Testis (tissue), 2 donors: ENCODE measurements around the gene LOC101059915.
"Not testable (repeated sequence)": the region's sequence is repeated elsewhere in the genome, so short reads cannot be mapped to it uniquely, and the experiment has no call there.

ENCODE experiments used
- DNase-seq: peaks from one replicate; pipeline ENCODE4 v3.0.0-alpha.2; 2019
- H3K27ac ChIP-seq, 2 donors: fragments of 200-600 bp; sonication (generic); one replicate each; pipeline ENCODE4 v1.5.1; 2019
- H3K27me3 ChIP-seq: fragments of 200-600 bp; sonication (generic); one replicate; pipeline ENCODE4 v1.5.1; 2019
- H3K36me3 ChIP-seq: fragments of 200-600 bp; sonication (generic); one replicate; pipeline ENCODE4 v1.5.1; 2017; ENCODE audit warnings: low read depth; ENCODE audit errors: missing control alignments
- H3K4me1 ChIP-seq: fragments of 200-600 bp; sonication (generic); one replicate; pipeline ENCODE4 v1.5.1; 2019
- H3K4me3 ChIP-seq, 2 donors: fragments of 200-600 bp; sonication (generic); one replicate each; pipeline ENCODE4 v1.5.1; 2017 to 2019
- H3K9me3 ChIP-seq: fragments of 200-600 bp; sonication (generic); one replicate; pipeline ENCODE4 v1.5.1; 2017
- POLR2A ChIP-seq: fragments of 450-650 bp; IDR thresholded peaks from one replicate; pipeline ENCODE4 v1.6.1; 2017; ENCODE audit warnings: antibody characterized with exemption, mild to moderate bottlenecking, moderate library complexity
- WGBS, 2 donors: methylation state at CpG; one replicate each; pipeline ENCODE4 v1.1.5; 2018; 5-methylcytosine and 5-hydroxymethylcytosine counted together
- intact Hi-C: fragments of 100-400 bp; cut with DNase I; formaldehyde crosslinking; loops from one replicate; pipeline ENCODE4 v1.15.1; 2023; ENCODE audit warnings: low total_unique reads
- TF ChIP-seq, protein P1 (sequence below), 3 experiments: fragments of 450-650 bp in 2 of 3; fragments of 200-600 bp in 1 of 3; sonication (generic) in 1 of 3; IDR thresholded peaks; one replicate each; pipeline ENCODE4 v1.5.1; 2016 to 2019; ENCODE audit warnings: antibody characterized with exemption in 3 of 3, mild to moderate bottlenecking in 2 of 3, moderate library complexity in 1 of 3

Gene LOC101059915

GRCh38 chrX:71669492-71669891 is 2.1 kb downstream of the LOC101059915 start:
- Histone ChIP-seq H3K4me1 (no peaks in the 10 kb centered on the region), H3K9me3 (no peaks in the 10 kb centered on the region), H3K27me3 (no peaks in the 10 kb centered on the region), H3K36me3 (no peaks in the 10 kb centered on the region), H3K27ac (no peak overlapping the region), H3K4me3 (no peak overlapping the region)
- DNase-seq, result no peak
- intact Hi-C loops, result no loop called here
- TF ChIP-seq, protein P1, sequence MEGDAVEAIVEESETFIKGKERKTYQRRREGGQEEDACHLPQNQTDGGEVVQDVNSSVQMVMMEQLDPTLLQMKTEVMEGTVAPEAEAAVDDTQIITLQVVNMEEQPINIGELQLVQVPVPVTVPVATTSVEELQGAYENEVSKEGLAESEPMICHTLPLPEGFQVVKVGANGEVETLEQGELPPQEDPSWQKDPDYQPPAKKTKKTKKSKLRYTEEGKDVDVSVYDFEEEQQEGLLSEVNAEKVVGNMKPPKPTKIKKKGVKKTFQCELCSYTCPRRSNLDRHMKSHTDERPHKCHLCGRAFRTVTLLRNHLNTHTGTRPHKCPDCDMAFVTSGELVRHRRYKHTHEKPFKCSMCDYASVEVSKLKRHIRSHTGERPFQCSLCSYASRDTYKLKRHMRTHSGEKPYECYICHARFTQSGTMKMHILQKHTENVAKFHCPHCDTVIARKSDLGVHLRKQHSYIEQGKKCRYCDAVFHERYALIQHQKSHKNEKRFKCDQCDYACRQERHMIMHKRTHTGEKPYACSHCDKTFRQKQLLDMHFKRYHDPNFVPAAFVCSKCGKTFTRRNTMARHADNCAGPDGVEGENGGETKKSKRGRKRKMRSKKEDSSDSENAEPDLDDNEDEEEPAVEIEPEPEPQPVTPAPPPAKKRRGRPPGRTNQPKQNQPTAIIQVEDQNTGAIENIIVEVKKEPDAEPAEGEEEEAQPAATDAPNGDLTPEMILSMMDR (IDR thresholded peaks at IDR 0.05), result no peak
- no peak for TF ChIP-seq POLR2A
- WGBS, 2 donors, result 53 to 63% methylated on average over 6 to 8 of the region's 13 CpGs

- H3K9me3 ChIP-seq, H3K27me3 ChIP-seq, intact Hi-C loops, H3K4me1 ChIP-seq, H3K36me3 ChIP-seq, H3K4me3 ChIP-seq, H3K27ac ChIP-seq: not testable (repeated sequence)
- DNase-seq, result peak; percentile 18
- WGBS, 2 donors, result 54% methylated on average over 7 of the region's 10 CpGs; no CpG with 5 or more reads in 1 of the 2 donors
Measured at GRCh38 chrX:71669947-71670346, 2.6 kb downstream of the LOC101059915 start.

DNA sequence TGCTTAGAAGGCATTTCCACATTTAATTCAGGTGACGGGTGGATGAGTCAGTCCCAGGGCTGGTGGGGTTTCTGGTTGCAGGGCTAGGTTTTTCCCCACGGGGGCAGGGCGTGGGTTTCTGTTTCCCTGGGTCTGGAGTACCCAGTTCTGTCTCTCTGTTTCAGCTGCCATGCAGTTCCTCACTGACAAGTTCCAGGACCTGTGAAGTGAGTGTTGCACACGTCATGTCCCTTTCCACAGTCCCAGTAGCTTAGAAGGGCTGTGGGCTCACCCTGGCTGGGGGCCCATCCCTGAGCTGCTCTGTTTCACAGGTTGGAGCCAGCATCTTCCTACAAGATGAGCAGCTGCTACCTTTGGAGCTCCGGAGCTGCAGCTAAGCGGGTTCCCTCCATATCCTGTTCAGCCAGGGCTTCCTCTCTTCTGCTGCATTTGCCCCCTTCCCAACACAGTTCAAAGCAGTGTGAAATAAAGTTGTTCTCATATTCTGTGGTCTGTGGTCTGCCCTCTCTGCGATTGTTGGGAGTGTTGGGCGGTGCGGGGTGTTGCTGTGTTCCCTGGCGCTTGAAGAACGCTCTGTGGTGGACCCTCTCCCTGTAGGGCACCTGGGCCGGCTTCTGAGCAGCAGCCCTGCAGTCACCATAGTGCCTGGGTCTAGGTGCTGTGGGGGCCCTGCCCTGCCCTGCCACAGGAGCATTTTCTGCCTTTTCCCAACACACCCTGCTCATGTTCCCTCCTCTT is 3.9 kb downstream of the LOC101059915 start:
- no peak overlapping the region for H3K4me3 ChIP-seq
- no peaks in the 10 kb centered on the region for H3K4me1 ChIP-seq
- no peak for TF ChIP-seq POLR2A
- TF ChIP-seq, protein P1 (IDR thresholded peaks at IDR 0.05), result no peak
- H3K9me3 ChIP-seq, result no peaks in the 10 kb centered on the region
- intact Hi-C loops, result no loop called here
- no peak overlapping the region for H3K27ac ChIP-seq
- no peak for DNase-seq
- 81 to 100% methylated on average over 4 to 9 of the region's 12 CpGs for WGBS, 2 donors
- H3K36me3 ChIP-seq, result no peaks in the 10 kb centered on the region
- no peaks in the 10 kb centered on the region for H3K27me3 ChIP-seq

- no peaks in the 10 kb centered on the region for H3K36me3 ChIP-seq
- intact Hi-C loops, result no loop called here
- H3K9me3 ChIP-seq, result no peaks in the 10 kb centered on the region
- H3K27ac ChIP-seq, result no peak overlapping the region
- WGBS, 2 donors, result 79 to 95% methylated on average over 8 to 10 of the region's 11 CpGs
- H3K4me1 ChIP-seq, result no peaks in the 10 kb centered on the region
- no peak for DNase-seq
- TF ChIP-seq, protein P1 (IDR thresholded peaks at IDR 0.05), result no peak
- no peak for TF ChIP-seq POLR2A
- no peaks in the 10 kb centered on the region for H3K27me3 ChIP-seq
- no peak overlapping the region for H3K4me3 ChIP-seq
Measured at GRCh38 chrX:71671938-71672337, 4.6 kb downstream of the LOC101059915 start.

- H3K4me1 ChIP-seq, H3K27me3 ChIP-seq, intact Hi-C loops, H3K9me3 ChIP-seq, H3K27ac ChIP-seq, DNase-seq, H3K4me3 ChIP-seq, H3K36me3 ChIP-seq: not testable (repeated sequence)
- WGBS, 2 donors, result 64% methylated on average over 13 of the region's 23 CpGs; no CpG with 5 or more reads in 1 of the 2 donors
Measured at GRCh38 chrX:71675636-71676035, 8.3 kb downstream of the LOC101059915 start.

GRCh38 chrX:71676068-71676795 is 8.9 kb downstream of the LOC101059915 start:
- H3K4me1 ChIP-seq, H3K27ac ChIP-seq, intact Hi-C loops, H3K36me3 ChIP-seq, H3K4me3 ChIP-seq, H3K9me3 ChIP-seq, H3K27me3 ChIP-seq, DNase-seq: not testable (repeated sequence)
- WGBS, 2 donors, result 85% methylated on average over 4 of the region's 43 CpGs; no CpG with 5 or more reads in 1 of the 2 donors

DNA sequence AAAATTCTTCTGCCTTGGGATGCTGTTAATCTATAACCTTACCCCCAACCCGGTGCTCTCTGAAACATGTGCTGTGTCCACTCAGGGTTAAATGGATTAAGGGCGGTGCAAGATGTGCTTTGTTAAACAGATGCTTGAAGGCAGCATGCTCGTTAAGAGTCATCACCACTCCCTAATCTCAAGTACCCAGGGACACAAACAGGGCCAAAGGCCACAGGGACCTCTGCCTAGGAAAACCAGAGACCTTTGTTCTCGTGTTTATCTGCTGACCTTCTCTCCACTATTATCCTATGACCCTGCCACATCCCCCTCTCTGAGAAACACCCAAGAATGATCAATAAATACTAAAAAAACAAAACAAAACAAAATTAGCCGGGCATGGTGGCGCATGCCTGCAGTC is 9.8 kb downstream of the LOC101059915 start:
- WGBS, 2 donors, result 84 to 89% methylated on average over 2 to 6 of the region's 6 CpGs
- intact Hi-C loops, result not testable (repeated sequence)

More for the DNA sequence above, 9.8 kb downstream of the LOC101059915 start:
- not testable (repeated sequence) for H3K27ac ChIP-seq, H3K4me1 ChIP-seq, H3K27me3 ChIP-seq, H3K9me3 ChIP-seq, H3K4me3 ChIP-seq, DNase-seq, H3K36me3 ChIP-seq
